GM12878 (cell line): ENCODE measurements around the gene ACTR8. TPM values are rescaled to one million over a fixed set of nuclear protein-coding genes. Genes with fewer than 3 reads are reported as not detected.

Experiments
- ATAC-seq: fragments of 200-7000 bp; cut with Tn5 transposase; 3 replicates; pipeline ENCODE4 v1.9.1; 2020; ENCODE audit warnings: mild to moderate bottlenecking, moderate library complexity
- BruUV-seq: library from RNA; stranded (reverse); fragments of 400-500 nt; replicated peaks from 2 replicates; lab custom pipeline; 2021; lab: Mats Ljungman, UMichigan
- CTCF ChIA-PET: fragments of 300-600 bp; sonication (Branson Sonifier 250); formaldehyde crosslinking; extraction: SDS; loops from one replicate; lab custom pipeline; 2021; ENCODE audit warnings: inconsistent platforms; lab: Yijun Ruan, JAX
- POLR2A ChIA-PET: fragments of 350-600 bp; formaldehyde crosslinking; extraction: SDS; loops from one replicate; lab custom pipeline; 2021; ENCODE audit warnings: inconsistent platforms; lab: Charles Lee
- RAD21 ChIA-PET: fragments of 300-600 bp; sonication (Branson Sonifier 250); formaldehyde crosslinking; loops from one replicate; lab custom pipeline; 2023; ENCODE audit warnings: antibody characterized with exemption; ENCODE audit not compliant: unreplicated experiment; lab: Charles Lee
- SMC1A ChIA-PET: fragments of 300-600 bp; sonication (Branson Sonifier 250); formaldehyde crosslinking; loops from one replicate; lab custom pipeline; 2023; ENCODE audit not compliant: unreplicated experiment, uncharacterized antibody; lab: Charles Lee
- DNase-seq: peaks from one replicate; pipeline ENCODE4 v3.0.0-alpha.2; 2011; ENCODE audit warnings: low read depth, low spot score
- FAIRE-seq: peaks from 3 replicates; lab custom pipeline; 2011; peaks lifted over from hg19 to GRCh38; lab: Jason Lieb, UNC
- H2AFZ ChIP-seq: 2 replicates; pipeline ENCODE4 v1.6.0; 2011; ENCODE audit warnings: low read depth, low read length, control low read depth; ENCODE audit not compliant: control insufficient read depth
- H3K27ac ChIP-seq: 2 replicates; pipeline ENCODE4 v1.5.1; 2011; ENCODE audit warnings: control low read depth; ENCODE audit not compliant: control insufficient read depth, insufficient read depth
- H3K27me3 ChIP-seq, 2 experiments: replicated peaks in 1 of 2; 2 replicates each; pipeline versions ENCODE4 v1.6.0 to v1.6.1; 2011; ENCODE audit warnings: low read length in 1 of 2; ENCODE audit not compliant: control insufficient read depth in 2 of 2, insufficient read depth in 2 of 2
- H3K36me3 ChIP-seq, 2 experiments: 2 replicates each; pipeline ENCODE4 v1.5.1; 2011; ENCODE audit warnings: low read length in 1 of 2; ENCODE audit not compliant: control insufficient read depth in 2 of 2, insufficient read depth in 2 of 2
- H3K4me1 ChIP-seq: 2 replicates; pipeline ENCODE4 v1.6.1; 2011; ENCODE audit warnings: mild to moderate bottlenecking, low read length, moderate library complexity, mixed read lengths; ENCODE audit not compliant: control insufficient read depth, insufficient read depth
- H3K4me2 ChIP-seq: 2 replicates; pipeline ENCODE4 v1.6.0; 2011; ENCODE audit warnings: control low read depth; ENCODE audit not compliant: control insufficient read depth, insufficient read depth
- H3K4me3 ChIP-seq: fragments of 200-600 bp; sonication (generic); 2 replicates; pipeline ENCODE4 v1.5.1; 2016
- H3K79me2 ChIP-seq: 2 replicates; pipeline ENCODE4 v1.6.0; 2011; ENCODE audit warnings: low read length; ENCODE audit not compliant: control insufficient read depth, insufficient read depth
- H3K9ac ChIP-seq: 2 replicates; pipeline ENCODE4 v1.8.0; 2011; ENCODE audit warnings: low read length, control low read depth, mixed read lengths; ENCODE audit not compliant: control insufficient read depth, insufficient read depth
- H3K9me3 ChIP-seq: replicated peaks from 3 replicates; pipeline ENCODE4 v1.5.1; 2011; ENCODE audit warnings: mild to moderate bottlenecking, low read length; ENCODE audit not compliant: control insufficient read depth, insufficient read depth
- H4K20me1 ChIP-seq: 2 replicates; pipeline ENCODE4 v1.6.0; 2011; ENCODE audit not compliant: control insufficient read depth, insufficient read depth
- ATF7 ChIP-seq: fragments of 450-650 bp; IDR thresholded peaks from 2 replicates; pipeline ENCODE4 v1.6.1; 2016; ENCODE audit warnings: low read depth, mild to moderate bottlenecking
- ELK1 ChIP-seq: IDR thresholded peaks from 2 replicates; pipeline ENCODE4 v1.6.1; 2012; ENCODE audit warnings: low read depth, low read length, improper control_type of control experiment
- FOS ChIP-seq: IDR thresholded peaks from 3 replicates; pipeline ENCODE4 v1.6.1; 2011; ENCODE audit warnings: borderline replicate concordance; ENCODE audit not compliant: insufficient read length; ENCODE audit errors: extremely low read depth
- HDAC6 ChIP-seq: fragments of 200-600 bp; sonication (generic); IDR thresholded peaks from one replicate; pipeline ENCODE4 v1.8.0; 2017; ENCODE audit warnings: antibody characterized with exemption; ENCODE audit not compliant: unreplicated experiment
- MEF2A ChIP-seq: IDR thresholded peaks from 2 replicates; pipeline ENCODE4 v1.6.1; 2011; ENCODE audit warnings: low read depth, mild to moderate bottlenecking, low read length, moderate library complexity; ENCODE audit not compliant: insufficient read depth
- NFYB ChIP-seq: IDR thresholded peaks from 2 replicates; pipeline ENCODE4 v1.6.1; 2011; ENCODE audit warnings: low read depth, mild to moderate bottlenecking, low read length, improper control_type of control experiment, moderate library complexity; ENCODE audit not compliant: insufficient read depth
- PML ChIP-seq: IDR thresholded peaks from 2 replicates; pipeline ENCODE4 v1.6.1; 2012; ENCODE audit warnings: low read length, inconsistent platforms
- POLR2AphosphoS2 ChIP-seq: IDR thresholded peaks from 2 replicates; pipeline ENCODE4 v1.6.1; 2011; ENCODE audit warnings: low read depth, mild to moderate bottlenecking, low read length, improper control_type of control experiment, moderate library complexity
- RAD51 ChIP-seq: fragments of 450-650 bp; IDR thresholded peaks from 2 replicates; pipeline ENCODE4 v1.6.1; 2016; ENCODE audit warnings: moderate library complexity, mild to moderate bottlenecking, inconsistent platforms
- SKIL ChIP-seq: fragments of 450-650 bp; IDR thresholded peaks from 2 replicates; pipeline ENCODE4 v1.6.1; 2017; ENCODE audit warnings: mild to moderate bottlenecking, low read depth, inconsistent platforms; ENCODE audit not compliant: poor library complexity, severe bottlenecking
- SUZ12 ChIP-seq: fragments of 200-600 bp; sonication (generic); IDR thresholded peaks from one replicate; pipeline ENCODE4 v1.6.1; 2018; ENCODE audit warnings: antibody characterized with exemption, mild to moderate bottlenecking; ENCODE audit not compliant: unreplicated experiment
- USF2 ChIP-seq: IDR thresholded peaks from 2 replicates; pipeline ENCODE4 v1.6.1; 2011; ENCODE audit warnings: low read depth, low read length, improper control_type of control experiment, borderline replicate concordance
- WRNIP1 ChIP-seq: IDR thresholded peaks from 2 replicates; pipeline ENCODE4 v1.6.1; 2011; ENCODE audit warnings: low read depth, low read length, improper control_type of control experiment, borderline replicate concordance
- ZNF217 ChIP-seq: fragments of 450-650 bp; IDR thresholded peaks from 2 replicates; pipeline ENCODE4 v1.6.1; 2017; ENCODE audit warnings: antibody characterized with exemption, mild to moderate bottlenecking
- ZNF687 ChIP-seq: fragments of 450-650 bp; IDR thresholded peaks from 2 replicates; pipeline ENCODE4 v1.6.1; 2017; ENCODE audit warnings: mild to moderate bottlenecking, moderate library complexity
- WGBS: methylation state at CpG from one replicate; pipeline ENCODE4 v1.1.6; 2016; ENCODE audit warnings: low lambda C conversion rate; ENCODE audit not compliant: insufficient replicate concordance, insufficient coverage; ENCODE audit errors: missing lambda C conversion rate; 5-methylcytosine and 5-hydroxymethylcytosine counted together
- in situ Hi-C: fragments of 300-500 bp; cut with MboI; formaldehyde crosslinking; loops from 9 replicates; pipeline ENCODE4 v1.14.3; 2018; ENCODE audit warnings: mixed read lengths
- intact Hi-C: fragments of 100-400 bp; cut with micrococcal nuclease; formaldehyde crosslinking; loops from one replicate; pipeline ENCODE4 v1.14.2; 2022; ENCODE audit not compliant: unreplicated experiment
- polyA plus RNA-seq, 11 experiments: library from polyadenylated mRNA; depleted of rRNA in 4 of 11; unstranded in 6 of 11; stranded (reverse) in 5 of 11; fragments of >200 nt; fragmentation: Nextera tagmentation in 4 of 11; fragmentation: Illumina TruSeq in 1 of 11; extraction: Ambion mirVana in 4 of 11; extraction: Trizol in 1 of 11; gene quantifications; 1 replicate in 1 of 11; 2 replicates in 10 of 11; pipeline versions ENCODE4 v1.2.1 to v1.2.3, GENCODE V29; 2011 to 2016; ENCODE audit warnings: inconsistent platforms in 2 of 11, missing spikeins in 2 of 11, low read depth in 1 of 11
- total RNA-seq, 4 experiments: library from RNA; depleted of rRNA in 3 of 4; stranded (reverse); fragments of >200 nt in 3 of 4; fragmentation: Illumina TruSeq in 1 of 4; extraction: Trizol in 1 of 4; gene quantifications; 2 replicates each; pipeline versions ENCODE4 v1.2.1 to v1.2.3, GENCODE V29; 2013 to 2021
- TF ChIP-seq, protein P1 (sequence below): fragments of 450-650 bp; IDR thresholded peaks from 2 replicates; pipeline ENCODE4 v1.6.1; 2016; ENCODE audit warnings: mild to moderate bottlenecking

ACTR8 gene
- total and polyA plus RNA-seq, 10 of the 15 experiments (the other 5 are each of a cell fraction or from before 2014, with no cell fraction given), result 5.3 to 35.7 (median 26.4) TPM

DNA sequence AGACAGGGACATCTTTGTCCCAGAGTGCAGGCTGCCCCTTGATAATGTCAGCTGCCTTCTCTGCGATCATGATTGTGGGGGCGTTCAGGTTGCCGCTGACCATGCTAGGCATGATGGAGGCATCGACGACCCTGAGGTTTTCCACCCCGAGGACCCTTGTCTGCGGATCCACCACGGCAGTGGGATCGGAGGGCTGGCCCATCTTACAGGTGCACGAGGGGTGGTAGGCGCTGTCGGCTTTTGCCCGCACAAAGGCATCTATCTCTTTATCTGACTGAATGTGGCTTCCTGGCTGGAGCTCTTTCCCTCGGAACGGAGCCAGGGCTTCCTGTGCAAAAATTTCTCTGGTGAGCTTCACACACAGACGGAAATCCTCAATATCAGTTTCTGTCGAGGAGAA, 64.1 kb downstream of the ACTR8 start:
- in situ Hi-C loops (no loop called here), intact Hi-C loops (no loop called here)
- Histone ChIP-seq H3K27me3 (no peaks in the 10 kb centered on the region), H2AFZ (no peak overlapping the region), H4K20me1 (no peaks in the 10 kb centered on the region), H3K9me3 (no peaks in the 10 kb centered on the region), H3K4me3 (no peak overlapping the region)
- ChIA-PET CTCF (no interaction called here), SMC1A (interaction anchor here (0.7 kb wide), 1 partner anchor 8 kb away, joined by 4 read pairs; no protein-coding TSS in a partner anchor)
- TF ChIP-seq PML (no peak), POLR2AphosphoS2 (no peak), FOS (no peak), ELK1 (no peak), WRNIP1 (no peak), SUZ12 (no peak), SKIL (no peak), USF2 (no peak), ZNF687 (no peak), ATF7 (no peak), MEF2A (no peak), RAD51 (no peak), HDAC6 (no peak), ZNF217 (no peak), NFYB (no peak)
- TF ChIP-seq, protein P1, sequence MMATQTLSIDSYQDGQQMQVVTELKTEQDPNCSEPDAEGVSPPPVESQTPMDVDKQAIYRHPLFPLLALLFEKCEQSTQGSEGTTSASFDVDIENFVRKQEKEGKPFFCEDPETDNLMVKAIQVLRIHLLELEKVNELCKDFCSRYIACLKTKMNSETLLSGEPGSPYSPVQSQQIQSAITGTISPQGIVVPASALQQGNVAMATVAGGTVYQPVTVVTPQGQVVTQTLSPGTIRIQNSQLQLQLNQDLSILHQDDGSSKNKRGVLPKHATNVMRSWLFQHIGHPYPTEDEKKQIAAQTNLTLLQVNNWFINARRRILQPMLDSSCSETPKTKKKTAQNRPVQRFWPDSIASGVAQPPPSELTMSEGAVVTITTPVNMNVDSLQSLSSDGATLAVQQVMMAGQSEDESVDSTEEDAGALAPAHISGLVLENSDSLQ, result no peak
- TF ChIP-seq, all 136 proteins: peak for 0
- Histone ChIP-seq H3K4me1 (no peaks in the 10 kb centered on the region), H3K36me3 (peaks cover 4% of the 10 kb centered on the region in 2 experiments; a peak in 3 of 4 replicates), H3K4me2 (no peak overlapping the region), H3K79me2 (no peaks in the 10 kb centered on the region), H3K27ac (no peak overlapping the region), H3K9ac (no peak overlapping the region)
- ChIA-PET RAD21 (no interaction called here), POLR2A (no interaction called here)
- BruUV-seq, result no TSS peak
- no peak for DNase-seq
- WGBS, result 46% methylated on average over 17 of the region's 17 CpGs
- FAIRE-seq, result no peak
- ATAC-seq, result no peak
